B cell (primary cell): ENCODE results near the gene TTC8. TPM values are rescaled to one million over a fixed set of nuclear protein-coding genes. Genes with fewer than 3 reads are reported as not detected.

ENCODE experiments used
- ATAC-seq: fragments of 200-7000 bp; cut with Tn5 transposase; one replicate; pipeline ENCODE4 v1.10.0; 2021; ENCODE audit warnings: low read depth, mild to moderate bottlenecking, moderate number of reproducible peaks, moderate library complexity
- CTCF ChIA-PET: fragments of 350-600 bp; sonication (Branson Sonifier 250); formaldehyde crosslinking; loops from one replicate; lab custom pipeline; 2021; ENCODE audit warnings: antibody characterized with exemption, inconsistent platforms; lab: Charles Lee
- POLR2A ChIA-PET: fragments of 350-600 bp; sonication (Branson Sonifier 250); formaldehyde crosslinking; loops from one replicate; lab custom pipeline; 2021; ENCODE audit warnings: antibody characterized with exemption; lab: Charles Lee
- DNase-seq: peaks from one replicate; pipeline ENCODE4 v3.0.0; 2013
- H2AFZ ChIP-seq: 2 replicates; pipeline ENCODE4 v1.6.1; 2012; ENCODE audit warnings: mild to moderate bottlenecking, low read depth, low read length; ENCODE audit not compliant: insufficient read depth, poor library complexity, severe bottlenecking
- H3K27ac ChIP-seq, 2 donors: 1 replicate in 1 of 2; 2 replicates in 1 of 2; pipeline ENCODE4 v1.5.1; 2012 to 2013; ENCODE audit warnings: low read length in 2 of 2, mild to moderate bottlenecking in 2 of 2, moderate library complexity in 1 of 2
- H3K27me3 ChIP-seq, 4 experiments: fragments of 200-600 bp in 1 of 4; sonication (generic) in 1 of 4; replicated peaks in 1 of 4; 1 replicate in 2 of 4; 2 replicates in 2 of 4; pipeline versions ENCODE4 v1.6.1 to v1.7.0; 2013 to 2016; ENCODE audit warnings: low read length in 3 of 4, mild to moderate bottlenecking in 2 of 4, mixed read lengths in 1 of 4, moderate library complexity in 1 of 4; ENCODE audit not compliant: insufficient read depth in 4 of 4, control insufficient read depth in 3 of 4; ENCODE audit errors: control extremely low read depth in 1 of 4
- H3K36me3 ChIP-seq, 2 experiments: replicated peaks in 1 of 2; 1 replicate in 1 of 2; 2 replicates in 1 of 2; pipeline versions ENCODE4 v1.6.1 to v1.7.1; 2013; ENCODE audit warnings: low read length in 1 of 2; ENCODE audit not compliant: insufficient read depth in 2 of 2, control insufficient read depth in 1 of 2; ENCODE audit errors: control extremely low read depth in 1 of 2, extremely low read depth in 1 of 2
- H3K4me1 ChIP-seq, 2 donors: fragments of 200-600 bp in 1 of 2; sonication (generic) in 1 of 2; 1 replicate in 1 of 2; 2 replicates in 1 of 2; pipeline versions ENCODE4 v1.5.1 to v1.6.1; 2013 to 2017; ENCODE audit warnings: low read length in 2 of 2; ENCODE audit not compliant: control insufficient read depth in 2 of 2, insufficient read depth in 2 of 2
- H3K4me2 ChIP-seq: replicated peaks from 2 replicates; pipeline ENCODE3; 2012; ENCODE audit warnings: mild to moderate bottlenecking, low read depth, low read length; ENCODE audit not compliant: poor library complexity, severe bottlenecking
- H3K4me3 ChIP-seq, 5 experiments: fragments of 200-600 bp in 1 of 5; sonication (generic) in 1 of 5; 1 replicate in 3 of 5; 2 replicates in 2 of 5; pipeline versions ENCODE4 v1.5.1 to v1.7.0; 2011 to 2016; ENCODE audit warnings: low read length in 4 of 5, mild to moderate bottlenecking in 4 of 5, low read depth in 2 of 5, control low read depth in 1 of 5, moderate library complexity in 1 of 5; ENCODE audit not compliant: insufficient read depth in 1 of 5; ENCODE audit errors: control extremely low read depth in 1 of 5, extremely low read depth in 1 of 5
- H3K79me2 ChIP-seq: fragments of 200-600 bp; sonication (generic); one replicate; pipeline ENCODE4 v1.6.0; 2016; ENCODE audit warnings: low read length; ENCODE audit not compliant: control insufficient read depth, insufficient read depth
- H3K9ac ChIP-seq: fragments of 200-600 bp; sonication (generic); 2 replicates; pipeline ENCODE4 v1.6.1; 2017; ENCODE audit warnings: mild to moderate bottlenecking, low read length, moderate library complexity
- H3K9me3 ChIP-seq, 3 donors: one replicate each; pipeline versions ENCODE4 v1.6.1 to v1.7.1; 2013; ENCODE audit warnings: low read length in 2 of 3; ENCODE audit not compliant: control insufficient read depth in 2 of 3, insufficient read depth in 1 of 3; ENCODE audit errors: control extremely low read depth in 1 of 3
- H4K20me1 ChIP-seq: 2 replicates; pipeline ENCODE4 v1.6.0; 2012; ENCODE audit warnings: mild to moderate bottlenecking, low read length; ENCODE audit not compliant: insufficient read depth, control insufficient read depth, poor library complexity, severe bottlenecking
- H3K27ac Mint-ChIP-seq: one replicate; pipeline ENCODE4 v1.8.0; 2021; ENCODE audit warnings: mixed read lengths
- H3K27me3 Mint-ChIP-seq: one replicate; pipeline ENCODE4 v1.8.0; 2021; ENCODE audit warnings: mixed read lengths
- H3K4me1 Mint-ChIP-seq: one replicate; pipeline ENCODE4 v1.8.0; 2021; ENCODE audit warnings: mixed read lengths
- H3K4me3 Mint-ChIP-seq: one replicate; pipeline ENCODE4 v1.8.0; 2021; ENCODE audit warnings: mixed read lengths
- H3K9me3 Mint-ChIP-seq: one replicate; pipeline ENCODE4 v1.8.0; 2022; ENCODE audit warnings: mixed read lengths; ENCODE audit not compliant: insufficient read depth
- EZH2 ChIP-seq: IDR thresholded peaks from 2 replicates; pipeline ENCODE4 v1.6.1; 2012; ENCODE audit warnings: borderline replicate concordance, low read depth, mild to moderate bottlenecking, moderate library complexity, low read length; ENCODE audit not compliant: insufficient read depth, poor library complexity, severe bottlenecking
- WGBS: methylation state at CpG from one replicate; pipeline ENCODE4 v1.1.5; 2013; ENCODE audit warnings: missing lambda C conversion rate; ENCODE audit not compliant: insufficient coverage; 5-methylcytosine and 5-hydroxymethylcytosine counted together
- intact Hi-C: fragments of 100-400 bp; cut with micrococcal nuclease; formaldehyde crosslinking; loops from one replicate; pipeline ENCODE4 v1.10.0; 2022
- polyA plus RNA-seq: library from polyadenylated mRNA; depleted of rRNA; stranded (reverse); fragments of >200 nt; gene quantifications from 2 replicates; pipeline ENCODE4 v1.2.3, GENCODE V29; 2012
- total RNA-seq, 2 donors: library from RNA; stranded (reverse); fragments of 120-200 nt in 1 of 2; gene quantifications; 1 replicate in 1 of 2; 2 replicates in 1 of 2; pipeline versions ENCODE4 v1.2.3 to v1.2.4, GENCODE V29; 2013 to 2022
- TF ChIP-seq, protein P1 (sequence below): fragments of 200-600 bp; IDR thresholded peaks from one replicate; pipeline ENCODE4 v1.8.0; 2022; ENCODE audit warnings: antibody characterized with exemption, mild to moderate bottlenecking

TTC8 gene
- total and polyA plus RNA-seq, 2 donors (not counting 1 experiment from before 2014, with no cell fraction given), result 2.7 to 7.2 TPM

GRCh38 chr14:88793259-88793625 lies 31.2 kb upstream of the TTC8 start:
- Histone ChIP-seq H2AFZ (peak overlapping the region; percentile 98), H4K20me1 (no peaks in the 10 kb centered on the region), H3K27me3 (peaks cover 0 to 4% (median 2%) of the 10 kb centered on the region in 4 experiments), H3K4me2 (peak overlapping the region; percentile 93), H3K4me1 (peaks cover 8 to 14% of the 10 kb centered on the region in 2 donors), H3K9me3 (no peaks in the 10 kb centered on the region), H3K4me3 (peak overlapping the region; percentile 68 to 77 (median 74)), H3K27ac (peak overlapping the region; percentile 46 to 83), H3K79me2 (peaks cover 6% of the 10 kb centered on the region), H3K36me3 (no peaks in the 10 kb centered on the region), H3K9ac (peak overlapping the region; percentile 86)
- intact Hi-C loops, result loop anchor here (10.0 kb wide), 2 partner anchors 788 to 1162 kb away; partner anchors contain the start of genes EFCAB11, GPR65 and TDP1
- Mint-ChIP-seq H3K9me3 (no peaks in the 10 kb centered on the region), H3K4me3 (peak overlapping the region; percentile 85), H3K4me1 (peaks cover 19% of the 10 kb centered on the region), H3K27ac (peak overlapping the region; percentile 67), H3K27me3 (no peaks in the 10 kb centered on the region)
- ChIA-PET CTCF (interaction anchor here (1.0 kb wide), 1 partner anchor 31 kb away, joined by 9 read pairs; the partner anchor contains the start of gene TTC8), POLR2A (interaction anchor here (0.7 kb wide), 1 partner anchor 31 kb away, joined by 3 read pairs; the partner anchor contains the start of gene TTC8)
- 55% methylated on average over 12 of the region's 13 CpGs for WGBS
- ATAC-seq (no peak), DNase-seq (no peak)
- no peak for TF ChIP-seq EZH2
- TF ChIP-seq, protein P1, sequence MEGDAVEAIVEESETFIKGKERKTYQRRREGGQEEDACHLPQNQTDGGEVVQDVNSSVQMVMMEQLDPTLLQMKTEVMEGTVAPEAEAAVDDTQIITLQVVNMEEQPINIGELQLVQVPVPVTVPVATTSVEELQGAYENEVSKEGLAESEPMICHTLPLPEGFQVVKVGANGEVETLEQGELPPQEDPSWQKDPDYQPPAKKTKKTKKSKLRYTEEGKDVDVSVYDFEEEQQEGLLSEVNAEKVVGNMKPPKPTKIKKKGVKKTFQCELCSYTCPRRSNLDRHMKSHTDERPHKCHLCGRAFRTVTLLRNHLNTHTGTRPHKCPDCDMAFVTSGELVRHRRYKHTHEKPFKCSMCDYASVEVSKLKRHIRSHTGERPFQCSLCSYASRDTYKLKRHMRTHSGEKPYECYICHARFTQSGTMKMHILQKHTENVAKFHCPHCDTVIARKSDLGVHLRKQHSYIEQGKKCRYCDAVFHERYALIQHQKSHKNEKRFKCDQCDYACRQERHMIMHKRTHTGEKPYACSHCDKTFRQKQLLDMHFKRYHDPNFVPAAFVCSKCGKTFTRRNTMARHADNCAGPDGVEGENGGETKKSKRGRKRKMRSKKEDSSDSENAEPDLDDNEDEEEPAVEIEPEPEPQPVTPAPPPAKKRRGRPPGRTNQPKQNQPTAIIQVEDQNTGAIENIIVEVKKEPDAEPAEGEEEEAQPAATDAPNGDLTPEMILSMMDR, result no peak

DNA sequence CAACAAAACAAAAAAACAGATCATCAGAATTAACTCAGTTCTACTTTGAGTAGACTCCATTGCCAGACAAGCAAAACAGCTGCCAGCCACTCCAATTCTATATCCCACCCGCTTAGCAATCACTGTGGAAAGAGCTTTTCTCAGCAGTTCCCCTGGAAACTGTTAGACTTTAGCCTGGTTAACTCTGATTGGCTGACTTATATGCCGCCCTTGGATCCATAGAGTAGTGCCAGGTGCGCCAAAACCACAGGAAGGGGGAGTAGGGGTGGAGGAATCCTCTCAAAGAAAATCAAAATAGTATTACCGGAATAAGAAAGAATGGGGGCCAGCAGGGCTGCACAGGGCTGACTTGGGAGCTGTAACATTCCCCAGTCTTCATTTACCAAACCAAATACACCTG lies 26.3 kb upstream of the TTC8 start:
- no peaks in the 10 kb centered on the region for H3K36me3 ChIP-seq
- no peak overlapping the region for H2AFZ ChIP-seq
- no peaks in the 10 kb centered on the region for H4K20me1 ChIP-seq
- H3K4me2 ChIP-seq, result no peak overlapping the region
- no peak for ATAC-seq
- no peak overlapping the region for H3K4me3 Mint-ChIP-seq
- POLR2A ChIA-PET, result no interaction called here
- intact Hi-C loops, result loop anchor here (10.0 kb wide), 2 partner anchors 793 to 1157 kb away; partner anchors contain the start of genes EFCAB11, GPR65 and TDP1
- peaks cover 3% of the 10 kb centered on the region for H3K4me1 Mint-ChIP-seq
- no peak overlapping the region for H3K9ac ChIP-seq
- peaks cover 16% of the 10 kb centered on the region for H3K27me3 Mint-ChIP-seq
- DNase-seq, result no peak
- no peaks in the 10 kb centered on the region for H3K9me3 Mint-ChIP-seq
- CTCF ChIA-PET, result no interaction called here
- TF ChIP-seq EZH2, result no peak
- TF ChIP-seq, protein P1, result no peak
- peaks cover 0 to 5% of the 10 kb centered on the region in 2 donors for H3K4me1 ChIP-seq
- H3K27me3 ChIP-seq, result peaks cover 0 to 2% (median under 1%) of the 10 kb centered on the region in 4 experiments
- H3K4me3 ChIP-seq, result no peak overlapping the region
- H3K79me2 ChIP-seq, result no peaks in the 10 kb centered on the region
- H3K27ac Mint-ChIP-seq, result no peak overlapping the region
- WGBS, result 50% methylated on average over 1 of the region's 4 CpGs
- H3K9me3 ChIP-seq, result no peaks in the 10 kb centered on the region
- H3K27ac ChIP-seq, result no peak overlapping the region
